Stomach (tissue), 9 donors: ENCODE data around the gene GNA14. TPM values are rescaled to one million over a fixed set of nuclear protein-coding genes. Genes with fewer than 3 reads are reported as not detected.

ENCODE experiments used
- DNase-seq, 2 donors: peaks; one replicate each; pipeline versions ENCODE4 v3.0.0 to v3.0.0-alpha.2; 2013 to 2019
- H3K27ac ChIP-seq, 5 donors: fragments of 200-600 bp in 4 of 5; sonication (generic) in 4 of 5; one replicate each; pipeline ENCODE4 v1.5.1; 2013 to 2019; ENCODE audit warnings: mild to moderate bottlenecking in 1 of 5, moderate library complexity in 1 of 5
- H3K27me3 ChIP-seq, 3 donors: fragments of 200-600 bp; sonication (generic); one replicate each; pipeline ENCODE4 v1.5.1; 2017 to 2019; ENCODE audit warnings: mixed run types in 1 of 3
- H3K36me3 ChIP-seq, 4 donors: fragments of 200-600 bp; sonication (generic); 1 replicate in 3 of 4; 2 replicates in 1 of 4; pipeline ENCODE4 v1.5.1; 2016 to 2019
- H3K4me1 ChIP-seq, 4 donors: fragments of 200-600 bp; sonication (generic); one replicate each; pipeline ENCODE4 v1.5.1; 2016 to 2019
- H3K4me3 ChIP-seq, 4 donors: fragments of 200-600 bp; sonication (generic) in 3 of 4; one replicate each; pipeline ENCODE4 v1.5.1; 2016 to 2019; ENCODE audit warnings: mild to moderate bottlenecking in 1 of 4
- H3K9me3 ChIP-seq, 4 donors: fragments of 200-600 bp; sonication (generic); one replicate each; pipeline ENCODE4 v1.5.1; 2016 to 2019
- EP300 ChIP-seq: sonication (generic); formaldehyde crosslinking; IDR thresholded peaks from one replicate; pipeline ENCODE4 v1.6.1; 2017; ENCODE audit warnings: antibody characterized with exemption
- POLR2A ChIP-seq, 4 donors: fragments of 450-650 bp; IDR thresholded peaks; one replicate each; pipeline ENCODE4 v1.6.1; 2016; ENCODE audit warnings: antibody characterized with exemption in 4 of 4, control low read depth in 2 of 4, mild to moderate bottlenecking in 1 of 4, moderate library complexity in 1 of 4
- POLR2AphosphoS5 ChIP-seq, 3 donors: sonication (generic); formaldehyde crosslinking; IDR thresholded peaks; one replicate each; pipeline ENCODE4 v1.6.1; 2016; ENCODE audit warnings: antibody characterized with exemption in 3 of 3
- WGBS, 5 donors: extraction: QIAGEN DNeasy Blood & Tissue Kit in 3 of 5; methylation state at CpG; one replicate each; pipeline versions ENCODE4 v1.1.5 to v1.1.7; 2013 to 2018; 5-methylcytosine and 5-hydroxymethylcytosine counted together
- intact Hi-C: fragments of 100-400 bp; cut with DNase I; formaldehyde crosslinking; loops from one replicate; pipeline ENCODE4 v1.15.1; 2023; ENCODE audit warnings: low total_unique reads
- polyA plus RNA-seq, 3 donors: library from polyadenylated mRNA; stranded (reverse); fragments of 200-250 nt; gene quantifications; one replicate each; pipeline ENCODE4 v1.2.3, GENCODE V29; 2013
- total RNA-seq, 5 donors: library from RNA; depleted of rRNA; stranded (reverse); fragments of >200 nt; gene quantifications; one replicate each; pipeline versions ENCODE4 v1.1.0 to v1.2.3, GENCODE V29; 2014 to 2016
- TF ChIP-seq, protein P1 (sequence below), 7 experiments: fragments of 450-650 bp in 4 of 7; fragments of 200-600 bp in 3 of 7; sonication (generic) in 3 of 7; IDR thresholded peaks; one replicate each; pipeline ENCODE4 v1.5.1; 2016 to 2019; ENCODE audit warnings: antibody characterized with exemption in 7 of 7, control low read depth in 2 of 7, mild to moderate bottlenecking in 1 of 7
- donor health status: healthy with polysubstance abuse.
- donor health status: Bipolar disorder and iron deficiency.
- donor health status: healthy.

The GNA14 gene
- total and polyA plus RNA-seq, 8 donors: 0.46 to 12.5 (median 1.3) TPM; not detected in 1

DNA sequence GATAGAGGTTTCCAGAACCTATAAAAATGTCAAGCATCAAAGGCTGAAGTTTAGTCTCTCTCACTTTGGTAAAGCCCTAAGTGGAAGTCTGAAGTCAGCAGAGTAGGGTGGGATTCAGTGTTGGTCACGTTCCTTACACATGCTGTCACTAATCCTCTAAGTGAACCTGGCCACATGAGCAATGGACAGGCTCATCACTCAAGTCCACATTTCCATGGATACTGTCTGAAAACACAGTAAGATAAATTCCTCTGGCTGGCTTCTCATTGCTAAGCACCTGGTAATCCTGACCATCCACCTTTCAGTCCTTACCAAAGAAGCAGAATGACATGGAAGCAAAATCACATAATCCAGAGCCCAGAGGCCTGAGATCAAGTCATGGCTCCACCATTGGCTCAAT is 43.8 kb downstream of the GNA14 start:
- TF ChIP-seq, protein P1, sequence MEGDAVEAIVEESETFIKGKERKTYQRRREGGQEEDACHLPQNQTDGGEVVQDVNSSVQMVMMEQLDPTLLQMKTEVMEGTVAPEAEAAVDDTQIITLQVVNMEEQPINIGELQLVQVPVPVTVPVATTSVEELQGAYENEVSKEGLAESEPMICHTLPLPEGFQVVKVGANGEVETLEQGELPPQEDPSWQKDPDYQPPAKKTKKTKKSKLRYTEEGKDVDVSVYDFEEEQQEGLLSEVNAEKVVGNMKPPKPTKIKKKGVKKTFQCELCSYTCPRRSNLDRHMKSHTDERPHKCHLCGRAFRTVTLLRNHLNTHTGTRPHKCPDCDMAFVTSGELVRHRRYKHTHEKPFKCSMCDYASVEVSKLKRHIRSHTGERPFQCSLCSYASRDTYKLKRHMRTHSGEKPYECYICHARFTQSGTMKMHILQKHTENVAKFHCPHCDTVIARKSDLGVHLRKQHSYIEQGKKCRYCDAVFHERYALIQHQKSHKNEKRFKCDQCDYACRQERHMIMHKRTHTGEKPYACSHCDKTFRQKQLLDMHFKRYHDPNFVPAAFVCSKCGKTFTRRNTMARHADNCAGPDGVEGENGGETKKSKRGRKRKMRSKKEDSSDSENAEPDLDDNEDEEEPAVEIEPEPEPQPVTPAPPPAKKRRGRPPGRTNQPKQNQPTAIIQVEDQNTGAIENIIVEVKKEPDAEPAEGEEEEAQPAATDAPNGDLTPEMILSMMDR (IDR thresholded peaks at IDR 0.05): no peak
- TF ChIP-seq POLR2AphosphoS5 (IDR thresholded peaks at IDR 0.05) (no peak), EP300 (no peak), POLR2A (IDR thresholded peaks at IDR 0.05) (no peak)
- WGBS, 5 donors: 84 to 96% (median 91%) methylated on average over 1 of the region's 1 CpG
- no peak overlapping the region for H3K27ac ChIP-seq
- no peaks in the 10 kb centered on the region for H3K27me3 ChIP-seq
- DNase-seq: no peak
- no peak overlapping the region for H3K4me3 ChIP-seq
- intact Hi-C loops: no loop called here
- H3K4me1 ChIP-seq: peaks cover 0 to 16% (median 10%) of the 10 kb centered on the region in 4 donors
- H3K36me3 ChIP-seq: no peaks in the 10 kb centered on the region
- H3K9me3 ChIP-seq: no peaks in the 10 kb centered on the region

DNA sequence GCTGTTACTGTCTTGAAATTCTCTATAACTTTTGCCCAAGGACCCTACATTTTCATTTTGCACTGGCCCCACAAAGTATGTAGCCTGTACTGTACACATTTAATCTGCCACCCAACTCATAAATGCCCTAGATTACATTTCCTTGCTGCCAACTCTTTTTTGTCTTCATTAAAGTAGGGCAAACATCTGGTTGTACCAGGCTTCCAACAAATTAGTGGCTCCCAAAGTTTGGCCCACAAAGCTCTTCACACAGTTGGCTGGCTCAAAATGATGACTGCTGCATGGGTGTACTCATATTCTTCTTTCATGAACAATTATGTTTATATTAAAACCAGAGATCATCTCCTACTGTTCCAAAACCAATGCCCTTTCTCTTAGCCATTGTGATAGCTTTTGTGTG is 45.3 kb downstream of the GNA14 start:
- Histone ChIP-seq H3K4me1 (peaks cover 0 to 30% (median 20%) of the 10 kb centered on the region in 4 donors), H3K27me3 (no peaks in the 10 kb centered on the region), H3K27ac (no peak overlapping the region), H3K4me3 (no peak overlapping the region), H3K9me3 (no peaks in the 10 kb centered on the region), H3K36me3 (no peaks in the 10 kb centered on the region)
- intact Hi-C loops: no loop called here
- DNase-seq: no peak
- no peak for TF ChIP-seq POLR2AphosphoS5 (IDR thresholded peaks at IDR 0.05)
- no peak for TF ChIP-seq POLR2A (IDR thresholded peaks at IDR 0.05)
- TF ChIP-seq EP300: no peak
- TF ChIP-seq, protein P1 (IDR thresholded peaks at IDR 0.05): no peak

DNA sequence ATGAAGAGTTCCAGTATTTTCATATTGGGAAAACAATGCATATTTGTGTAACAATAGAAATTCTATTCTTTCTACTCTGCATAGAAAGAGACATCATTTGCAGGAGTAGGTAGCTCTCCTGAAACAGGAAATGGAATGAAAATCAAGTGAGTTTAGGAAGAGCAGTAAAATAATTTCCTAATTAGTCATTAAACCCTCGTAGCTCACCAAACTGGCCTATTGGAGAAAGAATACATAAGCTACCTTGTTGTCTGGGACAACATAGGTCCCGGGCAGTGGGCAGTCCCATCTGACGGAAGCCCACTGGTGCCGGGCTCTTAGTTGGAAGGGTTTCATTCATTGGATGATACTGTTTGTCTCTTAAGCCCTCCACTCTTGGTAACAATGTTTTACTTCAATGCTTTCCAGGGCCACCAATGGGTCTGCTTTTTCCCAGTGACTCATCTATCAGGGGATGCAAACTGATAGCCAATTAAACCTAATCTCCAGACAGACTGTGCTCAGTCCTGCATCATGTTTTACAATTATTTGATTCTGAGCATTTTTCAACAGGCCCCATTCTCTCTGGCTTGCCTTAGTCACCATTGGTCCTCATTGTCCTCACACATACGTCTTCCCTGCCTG is 46.5 kb downstream of the GNA14 start:
- Histone ChIP-seq H3K9me3 (no peaks in the 10 kb centered on the region), H3K36me3 (no peaks in the 10 kb centered on the region), H3K27me3 (no peaks in the 10 kb centered on the region), H3K4me1 (peaks cover 0 to 40% (median 28%) of the 10 kb centered on the region in 4 donors), H3K27ac (no peak overlapping the region), H3K4me3 (no peak overlapping the region)
- no peak for TF ChIP-seq POLR2AphosphoS5 (IDR thresholded peaks at IDR 0.05)
- TF ChIP-seq, protein P1 (IDR thresholded peaks at IDR 0.05): no peak
- TF ChIP-seq POLR2A (IDR thresholded peaks at IDR 0.05): no peak
- no peak for TF ChIP-seq EP300
- DNase-seq: no peak
- intact Hi-C loops: no loop called here
- 83 to 92% (median 86%) methylated on average over 5 of the region's 5 CpGs for WGBS, 5 donors

DNA sequence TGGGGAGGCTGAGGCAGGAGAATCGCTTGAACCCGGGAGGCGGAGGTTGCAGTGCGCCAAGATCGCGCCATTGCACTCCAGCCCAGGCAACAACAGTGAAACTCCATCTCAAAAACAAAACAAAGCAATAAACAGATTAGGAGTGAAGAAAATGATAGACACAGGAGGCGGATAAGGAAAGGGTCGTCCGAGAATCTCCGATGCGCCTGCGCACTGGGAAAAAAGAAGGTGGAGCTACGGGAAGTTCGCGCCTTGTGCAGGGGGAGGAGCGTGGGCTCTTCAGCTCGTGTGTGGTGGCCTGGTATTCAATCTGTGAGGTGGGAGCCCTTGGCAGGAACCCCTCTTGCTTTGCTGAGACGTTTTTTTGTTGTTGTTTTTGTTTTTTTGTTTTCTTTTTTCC is 47.3 kb downstream of the GNA14 start:
- intact Hi-C loops: no loop called here
- TF ChIP-seq, protein P1 (IDR thresholded peaks at IDR 0.05): no peak
- TF ChIP-seq POLR2AphosphoS5 (IDR thresholded peaks at IDR 0.05) (no peak), POLR2A (IDR thresholded peaks at IDR 0.05) (no peak), EP300 (no peak)
- Histone ChIP-seq H3K9me3 (no peaks in the 10 kb centered on the region), H3K36me3 (no peaks in the 10 kb centered on the region), H3K4me1 (peaks cover 4 to 41% (median 27%) of the 10 kb centered on the region in 4 donors), H3K27ac (no peak overlapping the region), H3K4me3 (no peak overlapping the region), H3K27me3 (no peaks in the 10 kb centered on the region)
- no peak for DNase-seq
- 86 to 94% (median 86%) methylated on average over 18 of the region's 18 CpGs for WGBS, 5 donors
